ENCODE measurements around the gene PUS10.

Gene PUS10

GRCh38 chr2:60966507-60967405 lies 51.3 kb downstream of the PUS10 start:
- Histone ChIP-seq H2AFZ (ENCODE audit: low read depth, low read length) (peak overlapping the region; percentile 15), H3K9me3 (ENCODE audit: insufficient read depth, low read length, severe bottlenecking) (no peaks in the 10 kb centered on the region), H3K79me2 (ENCODE audit: insufficient read depth, low read length) (no peaks in the 10 kb centered on the region), H3K9ac (ENCODE audit: low read depth, low read length) (no peak overlapping the region), H3K4me2 (ENCODE audit: insufficient read depth, low read length) (peak overlapping the region; percentile 5; the same call in 1 of the 2 replicates), H3K27ac (ENCODE audit: low read length) (peak overlapping the region; percentile 98), H3K27me3 (ENCODE audit: insufficient read depth, low read length, poor library complexity) (no peaks in the 10 kb centered on the region), H3K4me1 (ENCODE audit: insufficient read depth, low read length) (peaks cover 32% of the 10 kb centered on the region), H3K4me3 (ENCODE audit: low read depth in 1 of 2, low read length in 2 of 2) (no peak overlapping the region), H4K20me1 (ENCODE audit: insufficient read depth, low read length) (no peaks in the 10 kb centered on the region), H3K36me3 (ENCODE audit: insufficient read depth, low read length) (no peaks in the 10 kb centered on the region)
- ATAC-seq (ENCODE audit: insufficient read depth, low read depth), result 0 out of 3 replicates have a peak, but pooled peaks have one; percentile 25
- no peak for DNase-seq
- TF ChIP-seq EZH2 (IDR thresholded peaks at IDR 0.05; ENCODE audit: borderline replicate concordance, low read depth, low read length, severe bottlenecking), result no peak
- TF ChIP-seq, protein P1, sequence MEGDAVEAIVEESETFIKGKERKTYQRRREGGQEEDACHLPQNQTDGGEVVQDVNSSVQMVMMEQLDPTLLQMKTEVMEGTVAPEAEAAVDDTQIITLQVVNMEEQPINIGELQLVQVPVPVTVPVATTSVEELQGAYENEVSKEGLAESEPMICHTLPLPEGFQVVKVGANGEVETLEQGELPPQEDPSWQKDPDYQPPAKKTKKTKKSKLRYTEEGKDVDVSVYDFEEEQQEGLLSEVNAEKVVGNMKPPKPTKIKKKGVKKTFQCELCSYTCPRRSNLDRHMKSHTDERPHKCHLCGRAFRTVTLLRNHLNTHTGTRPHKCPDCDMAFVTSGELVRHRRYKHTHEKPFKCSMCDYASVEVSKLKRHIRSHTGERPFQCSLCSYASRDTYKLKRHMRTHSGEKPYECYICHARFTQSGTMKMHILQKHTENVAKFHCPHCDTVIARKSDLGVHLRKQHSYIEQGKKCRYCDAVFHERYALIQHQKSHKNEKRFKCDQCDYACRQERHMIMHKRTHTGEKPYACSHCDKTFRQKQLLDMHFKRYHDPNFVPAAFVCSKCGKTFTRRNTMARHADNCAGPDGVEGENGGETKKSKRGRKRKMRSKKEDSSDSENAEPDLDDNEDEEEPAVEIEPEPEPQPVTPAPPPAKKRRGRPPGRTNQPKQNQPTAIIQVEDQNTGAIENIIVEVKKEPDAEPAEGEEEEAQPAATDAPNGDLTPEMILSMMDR (IDR thresholded peaks at IDR 0.05; ENCODE audit: borderline replicate concordance, extremely low read depth, low read length, poor library complexity, severe bottlenecking), result no peak

DNA sequence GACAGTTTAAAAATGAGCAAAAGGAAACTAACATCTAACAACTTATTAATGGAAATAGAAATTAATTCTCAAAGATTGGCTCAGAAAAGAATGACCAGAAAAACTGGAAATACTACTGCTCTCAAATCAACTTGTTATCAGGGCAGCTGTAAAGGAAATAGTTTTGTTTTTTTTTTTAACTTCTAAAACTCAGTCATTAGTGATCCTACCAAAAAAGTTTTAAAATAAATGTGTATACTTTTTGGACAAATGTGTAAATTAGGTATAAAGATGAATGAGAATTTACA lies 52.6 kb downstream of the PUS10 start:
- Histone ChIP-seq H3K4me2 (ENCODE audit: insufficient read depth, low read length) (peak overlapping the region; percentile 45), H3K9ac (ENCODE audit: low read depth, low read length) (peak overlapping the region; percentile 39), H3K4me1 (ENCODE audit: insufficient read depth, low read length) (peaks cover 27% of the 10 kb centered on the region), H2AFZ (ENCODE audit: low read depth, low read length) (peak overlapping the region; percentile 84), H3K27me3 (ENCODE audit: insufficient read depth, low read length, poor library complexity) (no peaks in the 10 kb centered on the region), H3K9me3 (ENCODE audit: insufficient read depth, low read length, severe bottlenecking) (no peaks in the 10 kb centered on the region), H3K27ac (ENCODE audit: low read length) (peak overlapping the region; percentile 98), H3K79me2 (ENCODE audit: insufficient read depth, low read length) (no peaks in the 10 kb centered on the region), H3K36me3 (ENCODE audit: insufficient read depth, low read length) (no peaks in the 10 kb centered on the region), H3K4me3 (ENCODE audit: low read depth in 1 of 2, low read length in 2 of 2) (no peak overlapping the region), H4K20me1 (ENCODE audit: insufficient read depth, low read length) (no peaks in the 10 kb centered on the region)
- ATAC-seq (ENCODE audit: insufficient read depth, low read depth), result no peak; the same call in 2 of the 3 replicates
- DNase-seq, result no peak
- no peak for TF ChIP-seq EZH2 (IDR thresholded peaks at IDR 0.05; ENCODE audit: borderline replicate concordance, low read depth, low read length, severe bottlenecking)
- TF ChIP-seq, protein P1 (IDR thresholded peaks at IDR 0.05; ENCODE audit: borderline replicate concordance, extremely low read depth, low read length, poor library complexity, severe bottlenecking), result no peak

- Histone ChIP-seq H3K36me3 (ENCODE audit: insufficient read depth, low read length) (no peaks in the 10 kb centered on the region), H3K4me3 (ENCODE audit: low read depth in 1 of 2, low read length in 2 of 2) (no peak overlapping the region), H4K20me1 (ENCODE audit: insufficient read depth, low read length) (no peaks in the 10 kb centered on the region), H3K4me1 (ENCODE audit: insufficient read depth, low read length) (peaks cover 27% of the 10 kb centered on the region), H3K27me3 (ENCODE audit: insufficient read depth, low read length, poor library complexity) (no peaks in the 10 kb centered on the region), H2AFZ (ENCODE audit: low read depth, low read length) (peak overlapping the region; percentile 84), H3K4me2 (ENCODE audit: insufficient read depth, low read length) (peak overlapping the region; percentile 45), H3K9me3 (ENCODE audit: insufficient read depth, low read length, severe bottlenecking) (no peaks in the 10 kb centered on the region), H3K9ac (ENCODE audit: low read depth, low read length) (peak overlapping the region; percentile 39), H3K79me2 (ENCODE audit: insufficient read depth, low read length) (no peaks in the 10 kb centered on the region), H3K27ac (ENCODE audit: low read length) (peak overlapping the region; percentile 98)
- ATAC-seq (ENCODE audit: insufficient read depth, low read depth), result peak; percentile 89
- no peak for TF ChIP-seq EZH2 (IDR thresholded peaks at IDR 0.05; ENCODE audit: borderline replicate concordance, low read depth, low read length, severe bottlenecking)
- TF ChIP-seq, protein P1 (IDR thresholded peaks at IDR 0.05; ENCODE audit: borderline replicate concordance, extremely low read depth, low read length, poor library complexity, severe bottlenecking), result no peak
- peak; percentile 35 for DNase-seq
These were observed 53.2 kb downstream of the PUS10 start for GRCh38 chr2:60964651-60965498.

Data from DND-41 (cell line).